HCT116 (cell line): ENCODE measurements around the gene DPP6. TPM values are rescaled to one million over a fixed set of nuclear protein-coding genes. Genes with fewer than 3 reads are reported as not detected.

Source experiments
- ATAC-seq: fragments of 200-7000 bp; cut with Tn5 transposase; 2 replicates; pipeline ENCODE4 v1.9.1; 2020; ENCODE audit warnings: mild to moderate bottlenecking, moderate library complexity
- BruUV-seq: library from RNA; stranded (reverse); fragments of 400-500 nt; replicated peaks from 2 replicates; lab custom pipeline; 2021; lab: Mats Ljungman, UMichigan
- CTCF ChIA-PET: fragments of 300-600 bp; sonication (Branson Sonifier 250); formaldehyde crosslinking; loops from one replicate; lab custom pipeline; 2021; ENCODE audit warnings: antibody characterized with exemption; lab: Charles Lee
- POLR2A ChIA-PET: fragments of 300-600, 350-600 bp; sonication (Branson Sonifier 250); formaldehyde crosslinking; loops from one replicate; lab custom pipeline; 2021; ENCODE audit warnings: antibody characterized with exemption; lab: Charles Lee
- RAD21 ChIA-PET, 2 experiments: fragments of 300-600 bp; sonication (Branson Sonifier 250); formaldehyde crosslinking; loops; one replicate each; lab custom pipeline; 2023; ENCODE audit warnings: low total read pairs in 2 of 2; ENCODE audit not compliant: uncharacterized antibody in 2 of 2, unreplicated experiment in 2 of 2, low non-redundant PET in 1 of 2; lab: Charles Lee
- DNase-seq: peaks from one replicate; pipeline ENCODE4 v3.0.0-alpha.2; 2010; ENCODE audit warnings: low read depth, low spot score
- H2AFZ ChIP-seq: fragments of 200-600 bp; shearing (Covaris generic), sonication (generic); 2 replicates; pipeline ENCODE4 v1.6.1; 2017; ENCODE audit warnings: low read depth, mixed run types, mixed read lengths, antibody characterized with exemption, low read length; ENCODE audit not compliant: poor library complexity, severe bottlenecking
- H3K27ac ChIP-seq: 2 replicates; pipeline ENCODE4 v1.5.1; 2012; ENCODE audit warnings: low read depth, low read length
- H3K27me3 ChIP-seq: fragments of 200-600 bp; sonication (generic); 2 replicates; pipeline ENCODE4 v1.6.1; 2016; ENCODE audit warnings: mixed run types, low read length, mixed read lengths; ENCODE audit not compliant: insufficient read depth
- H3K36me3 ChIP-seq, 2 experiments: fragments of 200-500 bp in 1 of 2; fragments of 200-600 bp in 1 of 2; sonication (Bioruptor generic) in 1 of 2; sonication (generic) in 1 of 2; 2 replicates each; pipeline versions ENCODE4 v1.5.1 to v1.6.1; 2014 to 2016; ENCODE audit warnings: low read length in 2 of 2, inconsistent platforms in 1 of 2, mixed read lengths in 1 of 2, mixed run types in 1 of 2; ENCODE audit not compliant: insufficient read depth in 2 of 2, control insufficient read depth in 1 of 2
- H3K4me1 ChIP-seq, 2 experiments: fragments of 200-600 bp in 1 of 2; sonication (generic) in 1 of 2; 2 replicates each; pipeline versions ENCODE4 v1.5.1 to v1.6.1; 2012 to 2017; ENCODE audit warnings: low read length in 2 of 2, inconsistent platforms in 1 of 2, mild to moderate bottlenecking in 1 of 2, mixed read lengths in 1 of 2, mixed run types in 1 of 2, moderate library complexity in 1 of 2; ENCODE audit not compliant: insufficient read depth in 2 of 2, control insufficient read depth in 1 of 2
- H3K4me2 ChIP-seq: fragments of 200-600 bp; sonication (generic); 2 replicates; pipeline ENCODE4 v1.6.1; 2017; ENCODE audit warnings: mixed run types, low read length, mixed read lengths
- H3K4me3 ChIP-seq, 2 experiments: fragments of 200-600 bp in 1 of 2; sonication (generic) in 1 of 2; replicated peaks in 1 of 2; 2 replicates each; pipeline ENCODE4 v1.5.1; 2011 to 2016; ENCODE audit warnings: low read length in 2 of 2, control low read depth in 1 of 2, low read depth in 1 of 2, mild to moderate bottlenecking in 1 of 2, mixed read lengths in 1 of 2, mixed run types in 1 of 2
- H3K79me2 ChIP-seq: fragments of 200-600 bp; sonication (generic); 2 replicates; pipeline ENCODE4 v1.6.1; 2017; ENCODE audit warnings: mild to moderate bottlenecking, mixed run types, low read length, moderate library complexity, mixed read lengths; ENCODE audit not compliant: insufficient read depth
- H3K9ac ChIP-seq: fragments of 200-600 bp; sonication (generic); 2 replicates; pipeline ENCODE4 v1.6.1; 2016; ENCODE audit warnings: low read length, mixed read lengths
- H3K9me2 ChIP-seq: fragments of 200-600 bp; sonication (generic), shearing (Covaris generic); 2 replicates; pipeline ENCODE4 v1.6.1; 2017; ENCODE audit warnings: mixed run types, mild to moderate bottlenecking, moderate library complexity; ENCODE audit not compliant: insufficient read depth
- H3K9me3 ChIP-seq, 2 experiments: fragments of 200-500 bp in 1 of 2; fragments of 200-600 bp in 1 of 2; sonication (Bioruptor generic) in 1 of 2; sonication (generic) in 1 of 2; 2 replicates each; pipeline ENCODE4 v1.6.1; 2014 to 2017; ENCODE audit warnings: low read length in 2 of 2, mixed read lengths in 2 of 2, inconsistent platforms in 1 of 2, low read depth in 1 of 2, mild to moderate bottlenecking in 1 of 2, mixed run types in 1 of 2, moderate library complexity in 1 of 2; ENCODE audit not compliant: control insufficient read depth in 1 of 2, insufficient read depth in 1 of 2
- H4K20me1 ChIP-seq: fragments of 200-600 bp; sonication (generic), shearing (Covaris generic); 2 replicates; pipeline ENCODE4 v1.6.1; 2017; ENCODE audit warnings: mixed run types, mild to moderate bottlenecking, moderate library complexity; ENCODE audit not compliant: insufficient read depth
- ATF3 ChIP-seq: IDR thresholded peaks from 2 replicates; pipeline ENCODE4 v1.6.1; 2012
- CTCF ChIP-seq, 3 experiments: fragments of 200-600 bp in 1 of 3; sonication (generic) in 1 of 3; IDR thresholded peaks in 2 of 3; conservative IDR thresholded peaks in 1 of 3; 2 replicates each; pipeline ENCODE4 v1.5.1; 2012 to 2017; ENCODE audit warnings: low read depth in 2 of 3, low read length in 2 of 3, antibody characterized with exemption in 1 of 3, borderline replicate concordance in 1 of 3, control low read depth in 1 of 3, mild to moderate bottlenecking in 1 of 3, mixed read lengths in 1 of 3, mixed run types in 1 of 3, moderate library complexity in 1 of 3; ENCODE audit not compliant: insufficient read depth in 1 of 3
- TCF7L2 ChIP-seq: IDR thresholded peaks from 2 replicates; pipeline ENCODE4 v1.7.0; 2011; ENCODE audit warnings: borderline replicate concordance, inconsistent platforms; ENCODE audit not compliant: insufficient read depth, insufficient read length; ENCODE audit errors: extremely low read depth
- YY1 ChIP-seq: IDR thresholded peaks from 2 replicates; pipeline ENCODE4 v1.6.1; 2011; ENCODE audit warnings: low read length, low read depth, moderate library complexity, mild to moderate bottlenecking; ENCODE audit not compliant: insufficient replicate concordance; ENCODE audit errors: extremely low read depth
- intact Hi-C: fragments of 100-400 bp; cut with micrococcal nuclease; formaldehyde crosslinking; loops from 2 replicates; pipeline ENCODE4 v1.10.0; 2022
- total RNA-seq: library from RNA; stranded (reverse); gene quantifications from one replicate; pipeline ENCODE4 v1.2.1, GENCODE V29; 2021; ENCODE audit not compliant: unreplicated experiment

The DPP6 gene
- total RNA-seq, 1 experiment from 2014 or later, result not detected

- ATAC-seq, result no peak
- RAD21 ChIA-PET, result no interaction called here
These were observed 295.6 kb downstream of the DPP6 start for GRCh38 chr7:154347700-154348266.

More at GRCh38 chr7:154347700-154348266, 295.6 kb downstream of the DPP6 start:
- Histone ChIP-seq H3K27me3 (no peaks in the 10 kb centered on the region), H3K4me2 (no peak overlapping the region), H3K9ac (no peak overlapping the region), H3K9me3 (peaks cover 4 to 5% of the 10 kb centered on the region in 2 experiments; a peak in 2 of 4 replicates), H2AFZ (no peak overlapping the region), H3K4me3 (no peak overlapping the region), H3K27ac (no peak overlapping the region), H3K4me1 (no peaks in the 10 kb centered on the region), H4K20me1 (no peaks in the 10 kb centered on the region), H3K79me2 (no peaks in the 10 kb centered on the region), H3K36me3 (no peaks in the 10 kb centered on the region), H3K9me2 (no peaks in the 10 kb centered on the region)
- ChIA-PET POLR2A (no interaction called here), CTCF (no interaction called here)
- intact Hi-C loops, result no loop called here
- TF ChIP-seq CTCF (IDR thresholded peaks at IDR 0.05 in 2 of 3, conservative IDR thresholded peaks at IDR 0.05 in 1 of 3; ENCODE audit: borderline replicate concordance in 1 of 3, insufficient read depth in 1 of 3, low read depth in 2 of 3, low read length in 2 of 3), result no peak
- no peak for TF ChIP-seq ATF3
- no peak for TF ChIP-seq YY1
- TF ChIP-seq TCF7L2, result no peak
- no TSS peak for BruUV-seq
- no peak for DNase-seq
